PC-3 (cell line): ENCODE measurements around the gene DECR2. TPM values are rescaled to one million over a fixed set of nuclear protein-coding genes. Genes with fewer than 3 reads are reported as not detected.

Source experiments
- ATAC-seq: fragments of 200-7000 bp; cut with Tn5 transposase; 2 replicates; pipeline ENCODE4 v1.9.1; 2020; ENCODE audit warnings: mild to moderate bottlenecking, moderate library complexity
- BruUV-seq: library from RNA; stranded (reverse); fragments of 400-500 nt; replicated peaks from 2 replicates; lab custom pipeline; 2021; lab: Mats Ljungman, UMichigan
- CTCF ChIA-PET: fragments of 300-600 bp; sonication (Branson Sonifier 250); formaldehyde crosslinking; loops from one replicate; lab custom pipeline; 2022; ENCODE audit warnings: antibody characterized with exemption; lab: Charles Lee
- POLR2A ChIA-PET: fragments of 300-600 bp; sonication (Branson Sonifier 250); formaldehyde crosslinking; loops from one replicate; lab custom pipeline; 2022; ENCODE audit warnings: antibody characterized with exemption; ENCODE audit not compliant: unreplicated experiment; lab: Charles Lee
- DNase-seq: peaks from one replicate; pipeline ENCODE4 v3.0.0-alpha.2; 2015
- H2AFZ ChIP-seq: fragments of 300-600 bp; sonication (generic); 2 replicates; pipeline ENCODE4 v1.6.0; 2016; ENCODE audit warnings: antibody characterized with exemption, low read length
- H3F3A ChIP-seq: fragments of 300-600 bp; sonication (generic); one replicate; pipeline ENCODE4 v1.6.0; 2017; ENCODE audit warnings: antibody characterized with exemption, low read length, control low read depth, mild to moderate bottlenecking; ENCODE audit not compliant: unreplicated experiment
- H3K27ac ChIP-seq: fragments of 300-600 bp; sonication (generic); 2 replicates; pipeline ENCODE4 v1.5.1; 2016; ENCODE audit warnings: mild to moderate bottlenecking, low read length
- H3K27me3 ChIP-seq: fragments of 300-600 bp; sonication (generic); 2 replicates; pipeline ENCODE4 v1.6.1; 2016; ENCODE audit warnings: low read length, mixed read lengths
- H3K36me3 ChIP-seq: fragments of 300-600 bp; sonication (generic); 2 replicates; pipeline ENCODE4 v1.6.1; 2016; ENCODE audit warnings: low read depth, mixed run types, low read length, mixed read lengths
- H3K4me1 ChIP-seq: fragments of 300-600 bp; sonication (generic); 2 replicates; pipeline ENCODE4 v1.5.1; 2016; ENCODE audit warnings: low read length; ENCODE audit not compliant: insufficient read depth
- H3K4me2 ChIP-seq: fragments of 300-600 bp; sonication (generic); 2 replicates; pipeline ENCODE4 v1.6.0; 2016; ENCODE audit warnings: low read length
- H3K4me3 ChIP-seq: fragments of 300-600 bp; sonication (generic); 2 replicates; pipeline ENCODE4 v1.5.1; 2016; ENCODE audit warnings: mild to moderate bottlenecking, low read length, mixed read lengths
- H3K79me2 ChIP-seq: fragments of 300-600 bp; sonication (generic); 2 replicates; pipeline ENCODE4 v1.6.1; 2017; ENCODE audit warnings: low read length, mixed read lengths
- H3K9ac ChIP-seq: fragments of 300-600 bp; sonication (generic); 2 replicates; pipeline ENCODE4 v1.6.0; 2016; ENCODE audit warnings: mild to moderate bottlenecking, low read length
- H3K9me2 ChIP-seq: fragments of 300-600 bp; sonication (generic); replicated peaks from 2 replicates; pipeline ENCODE4 v1.6.1; 2016; ENCODE audit warnings: mixed run types, low read length, mixed read lengths
- H3K9me3 ChIP-seq: fragments of 300-600 bp; sonication (generic); 2 replicates; pipeline ENCODE4 v1.6.1; 2016; ENCODE audit warnings: low read length, mixed read lengths
- H4K20me1 ChIP-seq: fragments of 300-600 bp; sonication (generic); 2 replicates; pipeline ENCODE4 v1.6.1; 2016; ENCODE audit warnings: low read length, mixed read lengths
- EZH2 ChIP-seq: fragments of 300-600 bp; sonication (generic); IDR thresholded peaks from one replicate; pipeline ENCODE4 v1.6.1; 2017; ENCODE audit warnings: antibody characterized with exemption, mild to moderate bottlenecking, low read length; ENCODE audit not compliant: unreplicated experiment
- EZH2phosphoT487 ChIP-seq: fragments of 300-600 bp; sonication (generic); IDR thresholded peaks from 2 replicates; pipeline ENCODE4 v1.6.1; 2018; ENCODE audit warnings: mild to moderate bottlenecking, antibody characterized with exemption, low read length, borderline replicate concordance
- intact Hi-C: fragments of 100-400 bp; cut with micrococcal nuclease; formaldehyde crosslinking; loops from 2 replicates; pipeline ENCODE4 v1.9.0; 2023
- total RNA-seq: library from RNA; depleted of rRNA; stranded (reverse); fragments of >200 nt; gene quantifications from 2 replicates; pipeline ENCODE4 v1.2.3, GENCODE V29; 2014
- TF ChIP-seq, protein P1 (sequence below): fragments of 300-600 bp; sonication (generic); conservative IDR thresholded peaks from 2 replicates; pipeline ENCODE4 v1.5.1; 2017; ENCODE audit warnings: antibody characterized with exemption, low read depth, mild to moderate bottlenecking, low read length

The DECR2 gene
- total RNA-seq, 1 experiment from 2014 or later: 19.8 TPM

DNA sequence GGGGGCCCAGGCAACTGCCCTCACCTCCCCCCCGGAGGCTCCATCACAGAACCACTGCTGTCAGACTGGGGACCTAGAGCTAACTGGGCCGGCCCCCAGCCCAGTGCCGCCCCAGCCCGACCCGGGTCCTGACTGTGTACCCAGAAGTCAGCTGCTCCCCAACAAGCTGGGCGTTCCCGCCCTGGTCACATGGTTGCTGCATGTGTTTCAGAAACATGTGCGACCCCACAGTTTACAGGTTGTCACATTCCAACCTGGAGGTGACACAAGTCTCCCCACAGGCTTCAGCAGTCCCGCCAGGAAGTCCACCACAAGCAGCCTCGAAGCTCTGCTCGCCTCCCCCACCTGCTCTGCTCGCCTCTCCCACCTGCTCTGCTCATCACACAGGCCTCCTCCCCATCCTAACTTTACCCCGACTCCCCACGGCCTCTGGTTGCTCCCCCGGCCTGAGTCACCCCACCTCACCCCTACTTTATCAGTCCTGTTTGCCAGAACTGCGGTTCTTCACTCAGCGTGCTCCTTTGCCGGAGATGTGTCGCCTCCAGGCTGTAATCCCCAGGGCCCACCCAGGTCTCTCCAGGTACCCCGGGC is 32.3 kb upstream of the DECR2 start:
- H3K4me3 ChIP-seq: peak overlapping the region; percentile 58
- H3K9me2 ChIP-seq: no peaks in the 10 kb centered on the region
- H3K27ac ChIP-seq: no peak overlapping the region
- H3K4me2 ChIP-seq: peak overlapping the region; percentile 84
- no peaks in the 10 kb centered on the region for H3K79me2 ChIP-seq
- ChIA-PET CTCF (interaction anchor here (1.3 kb wide), 1 partner anchor 8 kb away, joined by 3 read pairs; no protein-coding TSS in a partner anchor), POLR2A (no interaction called here)
- intact Hi-C loops: no loop called here
- TF ChIP-seq EZH2: no peak
- TF ChIP-seq EZH2phosphoT487: no peak
- TF ChIP-seq, protein P1, sequence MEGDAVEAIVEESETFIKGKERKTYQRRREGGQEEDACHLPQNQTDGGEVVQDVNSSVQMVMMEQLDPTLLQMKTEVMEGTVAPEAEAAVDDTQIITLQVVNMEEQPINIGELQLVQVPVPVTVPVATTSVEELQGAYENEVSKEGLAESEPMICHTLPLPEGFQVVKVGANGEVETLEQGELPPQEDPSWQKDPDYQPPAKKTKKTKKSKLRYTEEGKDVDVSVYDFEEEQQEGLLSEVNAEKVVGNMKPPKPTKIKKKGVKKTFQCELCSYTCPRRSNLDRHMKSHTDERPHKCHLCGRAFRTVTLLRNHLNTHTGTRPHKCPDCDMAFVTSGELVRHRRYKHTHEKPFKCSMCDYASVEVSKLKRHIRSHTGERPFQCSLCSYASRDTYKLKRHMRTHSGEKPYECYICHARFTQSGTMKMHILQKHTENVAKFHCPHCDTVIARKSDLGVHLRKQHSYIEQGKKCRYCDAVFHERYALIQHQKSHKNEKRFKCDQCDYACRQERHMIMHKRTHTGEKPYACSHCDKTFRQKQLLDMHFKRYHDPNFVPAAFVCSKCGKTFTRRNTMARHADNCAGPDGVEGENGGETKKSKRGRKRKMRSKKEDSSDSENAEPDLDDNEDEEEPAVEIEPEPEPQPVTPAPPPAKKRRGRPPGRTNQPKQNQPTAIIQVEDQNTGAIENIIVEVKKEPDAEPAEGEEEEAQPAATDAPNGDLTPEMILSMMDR: no peak
- H3K27me3 ChIP-seq: no peaks in the 10 kb centered on the region
- DNase-seq: no peak
- no peaks in the 10 kb centered on the region for H3K9me3 ChIP-seq
- H3F3A ChIP-seq: no peaks in the 10 kb centered on the region
- H2AFZ ChIP-seq: no peak overlapping the region
- no peaks in the 10 kb centered on the region for H3K36me3 ChIP-seq
- 0 out of 2 replicates have a peak overlapping the region, but pooled peaks have one; percentile 17 for H3K9ac ChIP-seq
- BruUV-seq: no TSS peak
- no peaks in the 10 kb centered on the region for H4K20me1 ChIP-seq
- no peak for ATAC-seq
- H3K4me1 ChIP-seq: peaks cover 5% of the 10 kb centered on the region; the same call in 1 of the 2 replicates

DNA sequence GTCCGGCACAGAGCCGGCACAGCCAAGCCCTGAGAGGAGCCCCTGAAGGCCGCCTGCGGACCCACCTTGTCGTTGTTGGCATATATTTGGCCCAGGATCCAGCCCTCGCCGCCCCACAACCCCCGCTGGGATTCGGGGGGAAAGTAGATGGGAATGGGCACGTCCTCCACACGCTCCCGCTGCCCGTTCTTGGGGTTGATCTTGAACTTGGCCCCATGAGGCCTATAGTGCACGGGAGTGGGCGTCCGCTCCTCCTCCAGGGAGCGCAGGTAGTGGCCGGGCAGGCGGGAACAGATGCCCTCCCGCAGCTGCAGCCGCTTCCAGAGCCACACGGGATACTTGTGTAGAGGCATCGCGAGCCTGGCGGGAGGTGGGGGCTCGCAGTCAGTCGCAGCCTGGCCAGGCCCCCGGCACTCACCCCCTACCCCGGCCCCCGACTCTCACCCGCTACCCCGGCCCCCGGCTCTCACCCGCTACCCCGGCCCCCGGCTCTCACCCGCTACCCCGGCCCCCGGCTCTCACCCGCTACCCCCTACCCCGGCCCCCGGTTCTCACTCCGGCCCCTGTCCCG is 31.7 kb upstream of the DECR2 start:
- Histone ChIP-seq H3K27ac (no peak overlapping the region), H3K4me2 (peak overlapping the region; percentile 84), H3F3A (no peaks in the 10 kb centered on the region), H3K36me3 (no peaks in the 10 kb centered on the region), H3K9me2 (no peaks in the 10 kb centered on the region), H3K9me3 (no peaks in the 10 kb centered on the region), H3K27me3 (no peaks in the 10 kb centered on the region), H3K4me1 (peaks cover 5% of the 10 kb centered on the region; the same call in 1 of the 2 replicates), H3K9ac (peak overlapping the region; percentile 17; the same call in 1 of the 2 replicates), H4K20me1 (no peaks in the 10 kb centered on the region), H3K4me3 (peak overlapping the region; percentile 58), H3K79me2 (no peaks in the 10 kb centered on the region), H2AFZ (0 out of 2 replicates have a peak overlapping the region, but pooled peaks have one; percentile 45)
- ATAC-seq (peak; percentile 56), DNase-seq (peak; percentile 9)
- CTCF ChIA-PET: interaction anchor here (1.3 kb wide), 1 partner anchor 8 kb away, joined by 3 read pairs; no protein-coding TSS in a partner anchor
- intact Hi-C loops: no loop called here
- POLR2A ChIA-PET: interaction anchor here (1.0 kb wide), 1 partner anchor 317 kb away, joined by 3 read pairs; the partner anchor contains the start of gene POLR3K
- TF ChIP-seq EZH2 (no peak), EZH2phosphoT487 (no peak)
- TF ChIP-seq, protein P1: no peak
- no TSS peak for BruUV-seq
